Fibroblast of pulmonary artery (primary cell): ENCODE results near the gene CATSPERD.

ENCODE experiments used
- DNase-seq: peaks from one replicate; pipeline ENCODE4 v3.0.0-alpha.2; 2010; ENCODE audit warnings: low read depth
- H3K4me3 ChIP-seq: replicated peaks from 2 replicates; pipeline ENCODE4 v1.5.1; 2011; ENCODE audit warnings: low read depth, mild to moderate bottlenecking, control low read depth, low read length, moderate library complexity
- CTCF ChIP-seq: IDR thresholded peaks from 2 replicates; pipeline ENCODE4 v1.5.1; 2011; ENCODE audit warnings: mild to moderate bottlenecking, control low read depth, low read length, inconsistent platforms; ENCODE audit errors: missing control alignments

Gene CATSPERD

GRCh38 chr19:5692723-5693194 is 27.7 kb upstream of the CATSPERD start:
- TF ChIP-seq CTCF = no peak
- no peak for DNase-seq
- no peak overlapping the region for H3K4me3 ChIP-seq

- no peak for TF ChIP-seq CTCF
- DNase-seq = no peak
- H3K4me3 ChIP-seq = no peak overlapping the region
Observed at GRCh38 chr19:5693195-5694166, 27.0 kb upstream of the CATSPERD start.

DNA sequence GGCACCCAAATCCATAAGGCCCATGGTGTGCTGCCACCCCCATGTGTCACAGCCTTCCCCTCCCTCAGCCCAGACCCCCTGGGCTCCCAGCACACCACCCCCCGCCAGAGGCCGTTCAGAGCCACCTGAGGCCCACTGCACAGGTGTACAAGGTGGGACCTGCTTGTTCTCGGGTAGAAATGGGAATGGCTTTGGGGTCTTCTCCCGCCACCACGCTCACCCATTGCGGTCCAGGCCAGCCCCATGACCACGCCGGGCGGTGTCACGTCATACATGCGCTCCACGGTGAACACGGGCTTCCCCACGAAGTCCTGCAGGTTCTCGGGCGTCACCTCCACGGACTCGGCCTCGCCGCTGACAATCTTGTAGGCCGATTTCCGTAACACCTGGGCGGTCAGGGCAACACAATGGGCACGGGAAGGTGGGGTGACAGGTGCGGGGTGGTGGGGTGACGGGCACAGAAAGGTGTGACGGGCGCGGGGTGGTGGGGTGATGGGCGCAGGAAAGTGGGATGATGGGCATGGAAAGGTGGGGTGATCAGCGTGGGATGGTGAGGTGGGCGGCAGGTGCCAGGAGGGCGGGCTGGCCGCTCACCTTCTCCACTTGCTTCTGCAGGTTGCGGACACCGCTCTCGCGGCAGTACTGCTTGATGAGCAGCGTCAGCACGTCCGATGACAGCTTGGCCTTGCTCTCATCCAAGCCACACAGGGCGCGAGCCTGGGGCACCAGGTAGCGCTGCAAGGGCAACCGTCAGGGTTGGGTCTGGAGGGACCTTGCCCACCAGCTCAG is 26.1 kb upstream of the CATSPERD start:
- no peak for DNase-seq
- no peak for TF ChIP-seq CTCF
- H3K4me3 ChIP-seq = no peak overlapping the region

DNA sequence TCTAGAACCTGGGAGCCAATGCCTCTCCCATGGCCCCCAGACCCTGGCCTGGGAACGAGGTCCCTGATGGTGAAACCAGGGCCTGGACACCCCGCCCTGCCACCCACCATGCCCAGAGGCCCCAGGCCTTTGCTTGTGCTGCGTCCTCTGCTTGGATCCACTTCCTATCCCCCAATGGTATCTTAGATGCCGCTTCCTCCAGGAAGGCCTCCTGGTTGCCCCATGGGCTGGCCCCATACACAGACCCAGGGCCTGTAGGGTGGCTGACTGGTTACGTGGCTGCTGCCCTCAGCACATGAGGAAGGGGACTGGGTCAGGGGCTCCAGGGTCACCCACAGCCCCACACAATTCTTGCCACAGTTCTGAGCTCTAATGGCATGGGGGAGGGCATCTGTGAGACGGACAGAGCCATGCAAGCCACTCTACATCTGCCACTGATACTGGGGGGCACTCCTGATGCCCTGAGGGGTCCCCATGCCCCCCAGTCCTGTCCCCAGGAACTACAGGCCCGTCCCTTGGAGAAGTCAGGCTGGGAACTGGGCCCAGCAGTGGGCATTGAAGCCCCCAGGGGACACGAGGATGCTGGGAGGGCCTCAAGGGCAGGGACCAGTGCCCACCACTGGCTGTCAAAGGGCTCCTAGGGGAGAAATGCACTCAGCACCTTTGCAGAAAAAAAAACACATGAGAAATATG is 25.3 kb upstream of the CATSPERD start:
- H3K4me3 ChIP-seq = no peak overlapping the region
- no peak for TF ChIP-seq CTCF
- DNase-seq = no peak

DNA sequence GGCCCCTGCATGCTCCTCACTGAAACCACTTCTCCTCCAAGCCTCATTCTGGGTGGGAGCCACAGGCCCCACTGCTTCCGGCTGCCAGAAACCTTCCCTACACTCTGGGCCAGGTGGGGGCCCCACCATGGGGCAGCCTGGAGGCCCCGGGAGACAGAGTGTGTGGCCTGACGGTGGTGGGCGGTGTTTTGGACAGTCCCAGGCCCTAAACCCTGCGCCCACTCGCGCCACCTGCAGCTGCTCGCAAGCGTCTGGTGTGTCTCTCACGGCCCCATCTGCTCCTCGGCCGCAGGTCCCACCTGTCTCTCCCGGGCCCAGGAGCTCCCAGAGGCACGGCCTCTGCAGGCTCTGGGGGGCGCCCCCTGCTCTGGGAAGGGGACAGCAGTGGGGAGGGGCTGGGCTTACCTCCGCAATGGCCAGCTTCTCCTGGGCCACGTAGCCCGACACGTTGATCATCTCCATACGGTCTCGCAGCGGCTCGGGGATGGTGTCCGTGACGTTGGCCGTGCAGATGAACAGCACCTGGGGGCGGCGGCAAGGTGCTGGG is 24.7 kb upstream of the CATSPERD start:
- TF ChIP-seq CTCF = no peak
- DNase-seq = no peak
- no peak overlapping the region for H3K4me3 ChIP-seq
